Inflammatory macrophage (primary cell): ENCODE data around the gene GSE1.

Source experiments
- DNase-seq, 2 donors: peaks; one replicate each; pipeline ENCODE4 v3.0.0-alpha.2; 2020 to 2022

Gene GSE1

GRCh38 chr16:85621698-85622428 lies 8.7 kb downstream of the GSE1 start:
- DNase-seq, result no peak

- no peak for DNase-seq
Measured at GRCh38 chr16:85622683-85623082, 9.6 kb downstream of the GSE1 start.

DNA sequence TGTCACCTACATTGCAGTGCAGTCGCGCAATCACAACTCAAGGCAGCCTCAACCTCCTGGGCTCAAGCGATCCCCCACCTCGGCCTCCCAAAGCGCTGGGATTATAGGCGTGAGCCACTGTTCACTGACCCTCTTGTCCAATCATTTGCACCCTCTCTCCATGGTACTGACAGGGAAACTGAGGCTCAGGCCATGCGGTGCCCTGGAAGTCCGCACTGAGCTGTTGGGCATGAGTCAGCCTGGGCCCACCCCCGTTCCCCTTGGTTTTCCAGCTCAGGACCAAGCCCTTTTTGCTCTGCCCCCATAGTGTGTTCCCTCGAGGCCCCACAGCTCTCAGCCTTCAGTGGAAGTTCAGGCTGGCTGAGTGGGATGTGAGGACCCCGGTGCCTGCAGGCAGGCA lies 10.1 kb downstream of the GSE1 start:
- no peak for DNase-seq

DNA sequence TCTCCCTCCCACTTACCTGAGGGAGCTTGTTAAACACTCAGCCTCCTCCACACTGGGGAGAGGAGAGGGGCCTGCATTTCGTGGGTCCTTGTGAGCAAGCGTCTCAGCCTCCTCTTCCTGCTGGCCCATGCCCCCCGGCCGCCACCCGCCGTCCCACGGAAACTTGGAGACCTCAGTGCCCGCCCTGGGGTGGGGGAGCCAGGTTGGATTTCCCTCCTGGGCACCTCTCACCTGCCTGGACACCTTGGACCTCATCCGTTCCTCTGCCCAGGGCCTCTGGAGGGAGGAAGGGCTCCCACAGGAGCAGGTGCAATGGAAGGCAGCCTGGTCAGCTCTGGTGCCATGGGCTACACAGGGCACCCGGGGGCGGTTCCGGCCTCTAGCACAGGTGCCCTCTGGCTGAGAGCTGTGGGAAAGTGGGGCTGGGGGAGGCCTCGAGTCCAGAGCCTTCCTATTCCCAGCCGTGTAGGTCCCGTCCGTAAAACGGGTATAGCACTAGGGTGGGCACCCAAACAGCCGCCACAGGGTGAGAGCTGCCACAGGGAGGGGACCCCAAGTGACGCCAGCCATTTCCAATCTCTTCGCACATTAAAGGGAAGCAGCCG lies 11.0 kb downstream of the GSE1 start:
- no peak for DNase-seq

GRCh38 chr16:85624646-85625045 lies 11.5 kb downstream of the GSE1 start:
- DNase-seq, result no peak

GRCh38 chr16:85625053-85625452 lies 11.9 kb downstream of the GSE1 start:
- DNase-seq, result no peak

- DNase-seq, result no peak
Measured at GRCh38 chr16:85625485-85626117, 12.5 kb downstream of the GSE1 start.

DNA sequence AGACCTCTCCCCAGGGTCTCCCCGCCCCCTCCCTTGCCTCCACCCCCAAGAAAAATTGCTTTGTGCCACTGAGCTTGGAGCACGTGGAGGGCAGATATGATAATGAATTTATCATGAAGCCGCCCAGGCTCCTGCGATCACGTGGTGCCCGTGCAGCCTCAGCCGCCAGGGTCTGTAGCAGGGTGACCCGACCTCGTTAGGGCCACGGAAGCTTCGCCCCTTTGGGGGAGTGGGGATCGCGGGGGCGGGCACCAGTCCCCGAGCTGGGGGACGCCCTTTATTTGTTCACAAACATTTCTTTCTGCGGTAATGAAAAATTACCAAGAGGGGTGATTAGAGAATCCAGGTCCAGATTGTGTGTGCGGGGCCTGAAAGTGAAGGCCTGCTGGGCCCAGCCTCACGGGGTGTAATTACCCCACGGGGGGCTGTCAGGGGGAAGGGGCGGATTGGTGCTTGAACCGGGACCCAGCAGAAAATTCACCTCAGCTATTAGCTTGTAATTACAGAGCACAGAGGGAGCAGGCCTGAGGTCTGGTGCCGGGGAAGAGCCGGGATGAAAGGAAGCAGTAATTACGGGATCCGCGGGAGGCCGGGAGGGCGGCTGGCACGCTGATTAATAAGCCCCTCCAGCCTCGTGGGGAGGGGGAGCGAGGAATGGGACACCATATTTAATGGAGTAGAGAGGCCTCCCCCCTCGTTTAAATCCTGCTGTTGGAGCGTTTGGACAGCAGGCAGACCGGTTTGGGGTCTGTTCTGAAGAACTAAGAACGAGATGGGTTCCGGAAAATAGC lies 13.3 kb downstream of the GSE1 start:
- no peak for DNase-seq

DNA sequence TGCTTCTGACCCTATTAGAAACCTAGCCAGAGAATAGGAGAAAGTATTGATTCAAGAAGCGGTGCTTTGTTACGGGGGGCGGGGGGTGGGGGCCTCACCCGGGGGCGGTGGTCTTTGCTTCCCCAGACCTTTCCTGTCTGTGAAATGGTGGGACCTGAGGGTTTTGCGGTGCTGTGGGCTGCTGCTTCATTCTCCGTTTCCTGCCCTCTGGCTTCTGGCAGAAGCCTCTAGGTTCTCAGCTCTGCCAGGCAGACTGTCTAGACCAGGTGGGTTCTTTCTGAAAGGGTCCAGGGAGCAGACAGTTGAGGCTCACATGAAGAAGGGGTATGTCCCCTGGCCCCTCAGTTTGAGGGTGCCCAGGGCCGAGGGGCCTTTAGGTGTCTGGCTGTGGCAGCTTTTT lies 14.0 kb downstream of the GSE1 start:
- DNase-seq, result no peak

GRCh38 chr16:85627526-85628264 lies 14.6 kb downstream of the GSE1 start:
- no peak for DNase-seq

DNA sequence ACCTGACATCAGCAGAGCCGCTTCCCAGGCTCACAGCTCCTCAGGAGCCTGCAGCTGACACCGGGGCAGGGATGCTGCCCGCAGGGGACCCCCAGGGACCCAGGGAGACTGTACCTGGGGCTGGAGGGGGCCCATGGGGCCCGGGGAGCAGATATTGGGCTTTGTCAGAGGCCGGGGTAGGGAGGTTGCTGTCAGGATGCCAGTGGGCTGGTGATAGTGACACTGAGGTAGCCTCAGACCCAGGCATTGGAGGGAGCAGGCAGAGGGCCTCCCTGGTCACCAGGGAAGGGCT lies 15.1 kb downstream of the GSE1 start:
- no peak for DNase-seq

DNA sequence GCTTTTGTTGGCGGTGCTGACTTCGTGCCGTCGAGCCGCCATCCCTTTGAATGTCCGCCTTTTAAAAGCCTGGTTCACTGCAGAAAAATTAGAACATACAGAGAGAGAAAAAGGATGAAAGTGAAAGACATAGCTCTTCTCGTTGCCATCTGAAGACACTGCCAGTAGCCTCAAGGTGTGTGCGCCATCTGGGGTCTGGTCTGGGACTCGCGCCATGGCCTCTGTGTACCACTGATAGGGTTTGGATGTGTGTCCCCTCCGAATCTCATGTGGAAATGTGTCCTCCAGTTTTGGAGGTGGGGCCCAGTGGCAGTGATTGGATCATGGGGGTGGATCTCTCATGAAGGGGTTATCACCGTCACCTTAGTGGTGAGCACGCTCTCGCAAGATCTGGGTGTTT lies 15.5 kb downstream of the GSE1 start:
- no peak for DNase-seq

DNA sequence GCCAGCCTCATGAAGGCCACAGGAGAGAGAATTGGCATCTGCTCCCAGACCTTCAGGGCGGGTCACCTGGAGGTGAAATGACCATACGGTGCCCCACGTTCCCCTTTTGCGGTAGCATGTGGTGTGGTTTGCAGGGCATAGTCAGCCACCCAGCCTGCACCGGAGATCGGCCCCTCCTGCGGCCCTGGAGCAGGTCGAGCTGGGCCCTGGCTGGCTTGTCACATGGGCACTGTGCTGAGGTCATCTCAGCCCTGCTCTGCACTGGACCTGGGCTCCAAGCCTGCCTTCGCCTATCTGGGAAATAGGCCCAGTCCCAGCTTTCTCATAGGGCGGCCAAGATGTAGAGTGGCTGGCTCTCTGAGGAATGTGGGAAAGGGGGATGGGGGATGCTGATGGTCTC lies 16.2 kb downstream of the GSE1 start:
- no peak for DNase-seq

DNA sequence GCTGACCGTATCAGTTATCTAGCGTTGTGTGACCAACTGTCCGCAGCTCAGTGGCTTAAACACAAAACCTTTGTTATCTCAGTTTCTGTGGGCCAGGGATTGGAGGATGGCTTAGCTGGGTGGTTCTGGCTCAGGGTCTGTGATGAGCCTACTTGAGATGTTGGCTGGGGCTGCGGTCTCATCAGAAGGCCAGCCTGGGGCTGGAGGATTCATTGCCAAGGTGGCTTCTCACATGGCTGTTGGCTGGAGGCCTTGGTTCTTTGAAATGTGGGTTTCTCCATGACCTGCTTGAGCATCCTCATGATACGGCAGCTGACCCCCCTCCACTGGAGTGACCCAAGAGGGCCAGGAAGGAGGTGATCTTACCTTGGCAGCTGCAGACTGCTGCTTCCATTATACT lies 16.7 kb downstream of the GSE1 start:
- DNase-seq, result no peak

DNA sequence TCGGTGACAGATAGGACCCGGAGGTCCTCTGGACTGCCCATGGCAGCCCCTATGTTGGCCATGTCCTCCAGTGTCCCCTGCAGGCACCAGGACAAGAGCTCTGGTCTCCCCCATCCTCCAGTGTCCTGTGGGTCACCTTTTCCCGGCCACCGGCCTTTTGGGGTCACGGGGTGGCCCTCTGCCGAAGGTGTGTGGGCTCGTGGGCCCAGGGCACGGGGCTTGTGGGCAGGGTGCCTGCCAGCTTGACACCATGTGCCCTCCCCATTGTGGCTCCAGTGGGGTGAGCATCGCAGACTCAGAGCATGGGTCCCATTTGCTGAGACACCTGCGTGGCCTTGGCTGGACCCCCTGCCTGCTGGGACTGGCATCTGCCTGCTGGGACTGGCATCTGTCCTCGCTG lies 18.1 kb downstream of the GSE1 start:
- DNase-seq, result no peak

- no peak for DNase-seq
Measured at GRCh38 chr16:85631802-85632393, 18.8 kb downstream of the GSE1 start.

GRCh38 chr16:85632709-85633437 lies 19.8 kb downstream of the GSE1 start:
- DNase-seq, result no peak

DNA sequence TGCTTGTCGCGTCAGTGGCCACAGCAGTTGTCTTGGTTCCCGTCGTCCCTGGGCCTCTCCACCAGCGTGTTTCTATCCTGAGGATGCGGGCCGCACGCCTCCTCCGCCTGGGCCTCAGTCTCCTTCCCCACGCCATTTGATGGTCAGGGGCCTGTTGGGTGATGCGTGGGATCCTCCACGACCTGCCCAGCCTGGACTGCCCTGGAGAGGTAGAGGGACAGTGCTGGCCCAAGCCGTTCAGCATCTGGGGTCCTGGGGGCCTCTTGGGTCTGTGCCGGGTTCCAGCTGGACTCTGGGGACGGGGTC lies 20.3 kb downstream of the GSE1 start:
- no peak for DNase-seq

DNA sequence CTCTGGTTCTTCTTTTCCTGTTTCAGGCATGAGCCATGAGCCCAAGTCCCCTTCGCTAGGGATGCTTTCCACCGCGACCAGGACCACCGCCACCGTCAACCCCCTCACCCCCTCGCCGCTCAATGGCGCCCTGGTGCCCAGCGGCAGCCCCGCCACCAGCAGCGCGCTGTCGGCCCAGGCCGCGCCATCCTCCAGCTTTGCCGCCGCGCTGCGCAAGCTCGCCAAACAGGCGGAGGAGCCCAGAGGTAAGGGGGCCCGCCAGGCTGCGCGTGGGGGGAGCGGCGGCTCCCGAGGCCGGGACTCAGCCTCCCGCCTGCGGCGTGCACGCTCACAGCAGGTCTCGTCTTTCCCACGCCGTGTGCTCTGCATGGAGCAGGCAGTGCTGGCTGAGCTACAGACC lies 20.8 kb downstream of the GSE1 start:
- no peak for DNase-seq

DNA sequence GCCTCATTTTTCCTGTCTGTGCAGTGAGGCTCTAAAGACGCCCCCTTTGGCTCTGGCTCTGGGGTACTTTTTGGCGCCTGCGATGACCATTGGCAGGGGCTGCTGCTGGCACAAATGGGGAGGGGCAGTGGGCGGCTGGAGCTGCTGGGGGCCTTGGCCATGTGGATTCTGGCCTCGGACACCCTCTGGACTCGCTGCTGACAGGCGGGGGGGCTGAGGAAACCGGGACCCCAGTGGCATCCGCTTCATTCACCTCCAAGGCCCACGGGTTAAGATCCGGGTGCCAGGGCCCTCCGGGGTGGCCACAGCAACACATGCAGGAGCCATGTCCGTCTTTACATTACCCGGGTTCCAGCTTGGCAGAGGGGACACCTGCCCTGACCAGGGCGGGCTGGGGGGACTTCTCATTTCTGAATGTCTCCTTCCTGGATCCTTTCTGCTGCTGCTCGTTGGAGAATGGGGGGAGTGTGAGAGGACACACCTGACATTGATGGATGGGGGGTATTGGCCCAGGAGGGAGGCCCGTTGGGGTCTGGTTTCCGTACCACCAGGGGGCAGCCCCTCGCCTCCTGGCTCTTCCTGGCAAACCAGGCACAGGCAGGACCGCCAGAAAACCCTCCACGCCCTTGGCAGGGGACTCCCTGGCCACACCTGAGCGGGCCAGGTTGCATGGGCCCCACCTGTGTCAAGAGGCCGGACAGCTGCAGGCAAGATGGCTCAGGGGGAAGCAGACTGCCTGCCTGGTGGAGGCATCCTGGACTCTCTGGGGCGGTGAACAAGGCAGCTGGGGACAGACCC lies 21.8 kb downstream of the GSE1 start:
- no peak for DNase-seq

DNA sequence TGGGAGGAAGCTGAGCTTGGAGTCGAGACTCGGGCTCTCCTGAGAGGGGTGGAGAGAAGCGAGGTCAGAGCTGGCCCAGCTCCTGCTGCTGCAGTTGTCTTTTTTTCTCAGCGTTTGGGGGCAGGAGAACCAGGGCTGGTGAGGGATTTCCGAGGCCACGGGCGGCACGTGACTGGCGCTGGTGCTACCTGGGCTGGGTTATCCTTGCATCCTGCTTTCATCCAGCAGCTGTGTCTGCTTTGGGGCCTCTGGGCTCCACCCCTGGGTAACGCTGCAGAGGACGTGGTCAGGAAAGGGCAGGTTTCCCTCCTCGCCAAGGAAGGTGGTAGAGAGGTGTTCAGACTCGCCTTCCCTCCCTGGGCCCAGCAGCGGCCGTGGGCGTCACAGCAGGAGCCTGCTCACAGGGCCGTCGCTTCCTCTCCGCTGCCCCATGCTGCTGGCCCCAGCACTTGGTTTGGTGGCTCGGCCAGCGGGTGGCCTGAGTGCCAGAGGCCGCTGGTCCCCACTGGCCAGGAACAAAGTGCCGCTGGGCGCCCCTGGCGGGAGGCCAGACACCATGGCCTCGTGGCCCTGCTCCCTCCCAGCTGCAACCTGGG lies 22.5 kb downstream of the GSE1 start:
- DNase-seq, result no peak
